GM21423 (cell line): ENCODE measurements around the gene ABI3.

ENCODE experiments used
- ATAC-seq: cut with Tn5 transposase; IDR thresholded peaks from one replicate; pipeline ENCODE4 v1.9.1; 2021; ENCODE audit warnings: mild to moderate bottlenecking, moderate library complexity; ENCODE audit not compliant: unreplicated experiment

Gene ABI3

DNA sequence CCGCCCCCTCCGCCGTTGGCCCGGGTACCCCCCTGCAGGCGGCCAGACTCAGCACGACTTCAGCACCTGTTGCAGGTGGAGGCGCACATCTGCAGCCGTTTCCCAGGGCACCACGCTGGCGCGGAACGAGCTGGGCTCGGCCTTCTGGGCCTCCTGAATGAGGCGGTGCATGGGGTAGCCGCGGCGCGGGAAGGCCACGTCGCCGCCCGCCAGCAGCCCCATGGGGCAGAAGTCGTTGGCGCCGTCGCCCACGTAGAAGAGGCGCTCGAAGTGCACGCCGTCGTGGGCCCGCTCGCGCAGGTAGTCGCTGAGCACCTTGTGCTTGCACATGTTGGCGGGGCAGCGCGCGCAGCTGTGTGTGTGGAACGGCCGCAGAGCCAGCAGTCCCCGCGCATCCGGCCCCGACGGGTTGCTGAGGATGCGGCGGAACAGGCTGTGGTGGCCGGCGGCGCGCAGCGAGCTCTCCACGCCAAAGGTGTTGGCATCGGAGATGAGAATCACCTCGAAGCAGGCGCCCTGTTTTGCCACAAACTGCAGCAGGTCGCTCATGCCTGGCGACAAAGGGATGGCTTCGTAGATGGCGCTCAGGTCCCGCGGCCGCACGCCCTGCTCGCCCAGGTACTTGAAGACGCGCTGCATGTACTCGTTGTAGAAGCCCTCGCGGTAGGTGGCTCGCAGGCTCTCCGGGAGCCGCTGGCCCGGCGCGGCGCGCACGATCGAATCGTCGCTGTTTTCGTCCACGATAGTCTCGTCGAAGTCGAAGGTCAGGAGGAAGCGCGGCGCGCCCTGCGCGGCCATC lies 13.9 kb downstream of the ABI3 start:
- ATAC-seq = no peak

DNA sequence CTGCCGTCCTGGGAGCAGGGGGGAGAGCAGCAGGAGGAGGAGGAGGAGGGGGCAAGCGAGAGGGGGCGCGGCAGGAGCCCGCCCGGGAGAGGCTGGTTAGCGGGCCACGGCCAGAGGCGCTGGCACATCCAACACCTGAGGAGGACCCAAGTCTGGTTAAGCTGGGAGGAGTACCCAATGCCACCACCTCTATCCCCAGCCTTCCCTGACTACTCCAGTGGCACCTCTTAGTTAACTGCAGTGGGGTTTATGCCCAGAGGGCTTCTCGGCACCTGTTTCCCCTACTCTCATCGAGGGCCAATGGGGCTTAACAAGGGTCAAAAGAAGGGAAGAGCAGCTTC lies 14.5 kb downstream of the ABI3 start:
- no peak for ATAC-seq

DNA sequence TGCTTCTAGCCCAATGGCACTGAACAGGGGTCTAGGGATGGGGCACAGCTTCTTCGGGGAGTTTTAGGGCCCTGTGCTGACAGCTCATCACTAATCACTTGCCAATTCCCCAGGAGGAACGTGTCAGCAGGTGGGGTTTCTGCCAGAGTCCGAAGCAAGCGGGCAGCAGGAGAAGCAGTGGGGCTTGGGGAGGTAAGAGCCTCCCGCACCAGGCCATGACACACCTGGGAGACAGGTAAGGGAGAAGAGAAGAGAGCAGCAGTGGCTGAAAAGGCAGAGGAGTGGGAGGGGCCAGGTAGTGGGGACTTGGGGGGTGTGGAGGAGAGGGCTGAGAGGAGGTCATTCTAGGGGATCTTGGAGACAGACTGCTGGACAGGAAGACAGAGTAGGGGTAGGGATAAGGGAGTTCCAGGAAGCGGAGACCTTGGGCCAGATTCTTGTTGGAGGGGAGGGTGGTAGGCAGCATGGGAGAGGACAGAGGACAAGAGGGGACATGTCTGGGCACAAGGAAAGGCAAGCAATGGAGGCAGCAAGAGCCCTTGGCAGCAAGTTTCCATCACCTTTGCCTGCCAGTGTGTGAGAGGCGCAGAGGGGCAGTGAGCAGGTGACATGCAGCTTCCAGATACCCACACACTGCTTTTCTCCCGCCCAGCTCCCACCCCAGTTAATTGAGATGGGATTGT lies 15.2 kb downstream of the ABI3 start:
- no peak for ATAC-seq

DNA sequence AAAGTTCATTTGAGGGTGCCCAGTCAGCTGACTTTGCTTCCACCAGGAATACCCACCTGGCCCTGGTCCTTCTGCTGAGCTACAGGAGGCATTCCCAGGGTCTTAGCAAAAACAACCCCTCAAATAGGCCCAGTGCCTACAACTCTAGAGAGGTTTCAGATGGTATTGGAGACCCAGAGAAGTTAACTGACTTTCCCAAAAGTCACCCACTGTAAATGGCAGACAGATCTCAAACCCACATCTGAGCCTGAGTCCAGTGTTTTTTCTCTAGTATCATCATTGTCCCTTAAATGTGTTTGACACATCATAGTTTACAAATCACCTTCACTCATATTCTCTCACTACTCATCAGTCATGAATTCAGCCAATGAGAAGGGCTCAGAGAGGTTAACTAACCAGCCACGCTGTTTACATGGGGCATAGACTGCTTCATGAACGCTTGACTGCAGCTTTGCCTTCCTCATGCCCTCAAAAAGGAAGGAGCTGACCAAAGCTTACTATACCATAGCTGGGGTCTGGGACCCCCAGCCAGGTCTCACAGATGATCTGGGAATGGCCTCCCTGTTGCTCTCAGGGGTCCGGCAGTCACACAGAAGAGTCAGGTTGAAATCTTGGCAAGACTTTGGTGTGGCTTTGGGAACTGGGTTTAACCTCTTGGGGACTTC lies 16.4 kb downstream of the ABI3 start:
- ATAC-seq = no peak

DNA sequence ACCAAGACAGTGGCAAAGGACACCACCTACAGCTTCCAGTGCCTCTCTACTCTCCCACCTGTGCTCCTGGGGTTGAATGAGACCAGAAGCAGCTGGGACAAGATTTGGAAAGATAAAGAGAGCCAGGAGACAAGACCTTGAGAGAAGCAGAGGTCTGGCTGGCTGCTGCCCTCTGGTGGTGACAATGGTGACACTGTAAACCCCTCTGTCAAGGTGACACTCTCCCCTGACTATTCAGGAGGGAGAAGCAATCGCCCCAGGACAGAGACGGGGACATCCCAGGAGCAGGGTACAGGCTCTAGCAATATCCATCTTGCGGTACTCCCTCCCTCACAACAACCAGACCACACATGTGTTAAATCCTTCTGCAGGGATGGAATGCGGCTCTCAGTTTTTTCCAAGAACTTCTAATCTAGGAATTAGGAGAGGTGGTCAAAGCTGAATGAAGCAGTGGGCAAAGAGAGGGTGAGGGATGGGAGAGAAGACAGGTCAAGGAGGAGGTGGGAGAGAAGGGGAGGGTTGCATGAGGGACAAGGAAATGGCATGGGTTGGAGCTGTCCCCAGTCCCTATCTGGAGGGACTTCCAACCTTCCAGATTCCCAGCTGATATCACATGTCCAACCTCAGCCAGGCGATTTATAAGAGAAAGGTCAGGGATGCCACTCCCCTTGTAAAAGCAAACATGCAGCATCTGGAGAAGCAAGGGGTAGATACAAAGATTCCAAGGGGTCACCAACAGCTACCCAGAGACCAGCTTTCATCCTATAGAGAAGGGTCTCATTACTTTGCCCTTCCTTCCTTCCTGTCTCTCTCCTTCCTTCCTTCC lies 17.1 kb downstream of the ABI3 start:
- no peak for ATAC-seq

DNA sequence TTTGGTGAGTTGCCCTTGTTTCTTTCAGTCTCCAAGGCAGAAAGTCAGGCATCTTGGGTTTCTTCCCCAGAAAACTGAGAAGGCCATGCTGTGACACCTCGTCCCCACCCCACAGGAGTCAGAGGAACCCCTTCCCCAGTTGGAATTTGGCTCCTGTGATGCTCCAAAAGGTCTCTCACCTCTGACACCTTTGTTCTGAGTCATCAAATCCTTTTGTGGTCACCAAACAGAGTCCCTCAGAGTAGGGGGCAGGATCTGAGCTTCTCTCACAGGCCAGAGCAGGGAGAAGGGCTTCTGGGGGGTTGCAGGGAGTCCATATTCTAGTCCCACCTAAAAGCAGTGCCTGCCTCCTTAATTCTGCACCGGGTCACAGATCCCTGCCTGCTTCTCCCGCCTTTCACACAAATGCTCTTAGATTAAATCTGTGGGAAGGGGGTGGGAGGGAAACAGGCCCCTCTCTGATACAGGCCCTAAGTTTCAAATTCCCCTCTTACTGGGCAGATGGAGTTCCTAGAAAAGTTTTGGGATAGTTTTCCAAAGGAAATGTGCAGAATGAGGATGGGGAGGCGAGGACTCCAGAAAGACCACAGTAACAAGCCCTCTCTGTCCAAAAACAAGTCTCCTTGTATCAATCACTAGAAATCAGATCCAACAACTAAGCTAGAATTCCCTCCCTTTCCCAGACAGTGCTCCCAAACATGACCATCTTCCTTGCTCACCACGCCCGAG lies 18.7 kb downstream of the ABI3 start:
- ATAC-seq = no peak

DNA sequence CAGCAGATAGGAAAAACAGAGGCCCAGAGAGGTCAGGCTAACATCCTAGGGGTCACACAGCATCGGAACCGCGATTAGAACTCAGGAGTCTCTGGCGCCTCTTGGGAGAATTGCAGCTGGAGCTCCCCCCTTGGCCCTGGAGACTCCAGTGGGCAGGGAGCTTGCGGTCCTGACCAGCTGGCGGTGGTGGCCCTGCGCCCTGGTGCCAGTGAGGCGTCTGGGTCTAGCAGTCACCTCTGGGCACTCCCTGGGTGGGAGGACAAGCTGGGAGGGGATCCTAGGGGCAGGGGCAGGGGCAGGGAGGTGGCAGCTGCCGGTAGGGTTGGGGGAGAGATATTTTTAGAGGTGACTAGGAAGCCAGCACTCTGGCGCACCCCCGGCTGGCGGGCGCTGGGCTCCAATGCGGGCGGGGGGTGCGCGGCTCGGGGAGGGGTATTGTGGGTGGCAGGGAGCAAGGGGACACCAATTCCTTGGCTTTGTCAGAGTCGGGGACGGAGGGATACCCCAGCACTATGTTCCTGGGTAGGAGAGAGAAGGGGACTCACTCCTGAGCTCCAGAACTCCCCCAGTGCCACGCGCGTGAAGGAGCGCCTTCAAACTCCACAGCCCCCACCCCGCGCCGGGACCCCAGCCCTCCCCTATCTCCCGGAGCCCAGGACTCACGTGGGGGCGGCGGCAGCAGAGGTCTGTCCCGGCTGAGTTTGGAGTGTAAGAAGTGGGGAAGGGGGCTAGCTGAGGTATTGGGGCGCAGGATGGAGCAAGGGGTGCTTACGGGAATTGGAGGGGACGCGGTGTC lies 19.5 kb downstream of the ABI3 start:
- no peak for ATAC-seq

DNA sequence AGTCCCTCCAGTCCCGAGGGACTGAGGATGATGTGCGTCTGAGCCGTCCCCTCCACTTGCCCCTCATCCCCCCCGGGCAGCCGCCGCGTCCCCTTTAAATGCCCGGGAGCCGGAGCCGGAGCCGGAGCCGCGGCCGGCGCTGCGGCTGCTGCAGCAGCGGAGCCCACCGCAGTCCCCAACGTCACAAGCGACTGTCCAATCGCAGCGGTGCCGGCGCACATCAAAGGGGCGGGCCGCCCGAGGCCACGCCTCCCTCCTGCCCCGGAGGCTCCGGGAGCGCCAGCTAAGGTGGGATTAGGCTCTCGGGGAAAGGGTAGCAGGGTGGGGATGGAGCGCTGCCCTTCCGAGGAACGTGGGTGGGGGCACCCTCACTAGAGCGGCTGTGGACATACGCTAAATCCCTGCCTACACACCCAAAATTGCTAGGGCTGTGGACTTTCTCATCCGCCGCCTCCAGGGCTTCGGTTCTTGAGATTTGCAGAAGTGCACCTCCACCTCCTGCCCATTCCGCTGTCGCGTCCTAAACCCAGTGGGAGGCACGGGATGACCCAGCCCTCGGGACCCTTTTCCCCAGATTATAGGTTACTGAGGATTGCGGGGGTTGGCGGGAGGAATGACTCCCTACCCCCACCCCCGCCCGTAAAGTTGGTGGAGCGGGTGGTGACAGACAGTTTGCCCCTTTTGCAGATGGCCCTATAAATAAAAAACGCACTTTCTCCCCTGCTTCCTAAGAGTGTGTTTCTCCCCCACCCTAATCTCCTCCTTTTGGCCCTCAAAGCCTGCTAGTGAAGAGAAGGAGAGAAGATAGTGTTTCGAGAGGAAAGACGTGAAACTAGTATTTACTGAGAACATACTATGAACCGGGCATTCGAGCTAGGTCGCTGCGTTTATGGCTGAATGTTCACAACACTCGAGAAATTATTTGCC lies 20.4 kb downstream of the ABI3 start, which contains the start of gene PHOSPHO1:
Gene PHOSPHO1 (minus strand): TSS at position 152 of the 927 bp plus-strand sequence. CDS start 4,096 bp downstream, outside the sequence.
- ATAC-seq = peak; percentile 70

DNA sequence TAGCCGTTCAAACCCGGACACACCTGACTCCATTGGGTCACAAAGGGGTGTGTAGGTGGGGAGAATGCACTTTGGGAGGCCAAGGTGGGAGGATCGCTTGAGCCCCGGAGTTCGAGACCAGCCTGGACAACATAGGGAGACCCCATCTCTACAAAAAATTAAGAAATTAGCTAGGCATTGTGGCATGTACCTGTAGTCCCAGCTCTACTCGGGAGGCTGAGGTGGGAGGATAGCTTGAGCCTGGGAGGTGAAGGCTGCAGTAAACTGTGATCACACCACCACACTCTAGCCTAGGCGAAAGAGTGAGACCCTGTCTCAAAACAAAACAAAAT lies 21.0 kb downstream of the ABI3 start:
- no peak for ATAC-seq

DNA sequence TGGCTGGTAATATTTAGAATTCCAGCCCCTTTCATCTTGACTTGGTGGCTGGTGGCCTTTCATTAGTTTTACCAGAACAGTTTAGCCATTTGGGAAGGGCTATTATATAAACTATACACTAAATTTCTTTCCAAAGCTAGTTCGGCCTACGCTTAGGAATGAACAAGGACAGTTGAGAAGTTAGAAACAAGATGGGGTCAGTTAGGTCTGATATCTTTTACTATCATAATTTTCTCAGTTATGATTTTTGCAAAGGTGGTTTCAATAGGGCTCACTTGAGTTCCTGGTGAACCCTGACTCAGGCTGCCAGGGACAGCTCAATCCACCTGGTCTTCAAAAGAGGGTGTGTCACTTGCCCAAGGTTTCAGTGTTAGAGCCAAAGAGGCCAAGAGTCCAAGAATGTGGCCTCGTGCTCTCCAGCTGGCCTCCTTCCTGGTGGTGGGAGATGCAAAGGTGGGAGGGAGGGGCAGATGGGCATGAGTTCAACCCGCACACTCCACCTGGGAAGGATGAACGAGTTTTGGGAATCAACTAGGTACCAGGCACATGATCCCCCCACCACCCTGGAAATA lies 24.1 kb downstream of the ABI3 start:
- ATAC-seq = no peak

DNA sequence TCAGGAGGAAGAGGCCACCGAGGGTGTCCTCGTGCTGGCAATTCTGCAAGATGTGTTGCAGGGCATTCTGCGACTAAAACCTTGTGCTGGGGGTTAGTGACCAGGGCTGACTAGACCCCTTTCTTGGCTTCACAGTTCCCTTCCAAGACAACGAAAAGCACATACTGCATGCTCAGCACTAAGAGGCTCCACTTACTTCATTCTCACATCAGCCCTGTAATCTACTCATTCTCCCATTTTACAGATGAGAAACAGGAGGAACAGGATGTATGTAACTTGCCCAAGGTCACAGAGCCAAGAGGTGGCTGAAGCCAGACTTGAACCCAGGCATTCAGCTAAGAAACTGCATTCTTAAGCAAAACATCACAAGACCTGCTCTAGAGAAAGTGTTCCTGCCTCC lies 25.4 kb downstream of the ABI3 start:
- ATAC-seq = no peak

DNA sequence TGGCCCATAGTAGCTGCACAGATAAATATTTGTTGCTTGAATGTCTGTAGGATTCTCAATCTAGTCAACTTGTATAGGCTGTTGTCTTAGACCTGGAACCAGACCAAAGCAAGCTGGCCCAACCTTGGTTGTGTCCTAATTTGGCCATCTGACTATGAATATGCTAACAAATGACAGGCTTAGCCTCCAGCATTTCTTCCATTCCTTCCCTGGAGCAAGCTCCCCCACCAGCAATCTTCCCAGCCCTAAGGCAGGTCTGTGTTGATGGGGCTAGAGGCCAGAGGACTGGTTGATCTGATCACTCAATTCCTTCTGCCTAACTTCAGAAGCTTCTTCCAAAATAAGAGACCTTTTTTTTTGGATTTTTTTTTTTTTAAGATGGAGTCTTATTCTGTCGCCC lies 29.5 kb downstream of the ABI3 start:
- no peak for ATAC-seq

DNA sequence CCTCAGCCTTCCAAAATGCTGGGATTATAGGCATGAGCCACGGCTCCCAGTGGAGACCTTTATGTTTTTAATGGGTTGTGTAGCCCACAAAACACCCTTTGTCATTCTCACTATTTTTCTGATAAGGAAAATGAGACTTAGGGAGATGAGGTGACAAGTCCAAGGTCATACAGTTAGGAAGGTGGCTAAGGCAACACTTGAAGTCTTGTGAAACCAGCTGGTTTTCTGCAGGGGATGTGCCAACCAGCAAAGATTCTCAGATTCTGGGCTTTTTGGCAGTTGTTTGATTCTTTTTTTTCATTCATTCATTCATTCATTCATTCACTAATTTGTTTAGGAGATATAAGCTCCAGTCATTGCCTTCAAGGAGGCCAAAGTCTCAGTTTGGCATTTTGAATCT lies 30.1 kb downstream of the ABI3 start:
- no peak for ATAC-seq

DNA sequence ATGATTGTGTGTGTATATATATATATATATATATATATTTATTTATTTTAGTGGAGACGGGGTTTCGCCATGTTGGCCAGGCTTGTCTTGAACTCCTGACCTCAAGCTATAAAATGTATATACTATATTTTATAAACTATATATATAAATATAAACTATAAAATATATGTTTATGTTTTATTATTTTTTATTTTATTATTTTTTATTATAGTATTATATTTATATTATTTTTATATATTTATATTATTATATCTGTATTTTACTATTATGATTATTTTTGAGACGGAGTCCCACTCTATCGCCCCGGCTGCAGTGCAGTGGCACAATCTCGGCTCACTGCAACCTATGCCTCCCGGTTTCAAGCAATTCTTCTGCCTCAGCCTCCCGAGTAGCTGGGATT lies 30.5 kb downstream of the ABI3 start:
- ATAC-seq = no peak

DNA sequence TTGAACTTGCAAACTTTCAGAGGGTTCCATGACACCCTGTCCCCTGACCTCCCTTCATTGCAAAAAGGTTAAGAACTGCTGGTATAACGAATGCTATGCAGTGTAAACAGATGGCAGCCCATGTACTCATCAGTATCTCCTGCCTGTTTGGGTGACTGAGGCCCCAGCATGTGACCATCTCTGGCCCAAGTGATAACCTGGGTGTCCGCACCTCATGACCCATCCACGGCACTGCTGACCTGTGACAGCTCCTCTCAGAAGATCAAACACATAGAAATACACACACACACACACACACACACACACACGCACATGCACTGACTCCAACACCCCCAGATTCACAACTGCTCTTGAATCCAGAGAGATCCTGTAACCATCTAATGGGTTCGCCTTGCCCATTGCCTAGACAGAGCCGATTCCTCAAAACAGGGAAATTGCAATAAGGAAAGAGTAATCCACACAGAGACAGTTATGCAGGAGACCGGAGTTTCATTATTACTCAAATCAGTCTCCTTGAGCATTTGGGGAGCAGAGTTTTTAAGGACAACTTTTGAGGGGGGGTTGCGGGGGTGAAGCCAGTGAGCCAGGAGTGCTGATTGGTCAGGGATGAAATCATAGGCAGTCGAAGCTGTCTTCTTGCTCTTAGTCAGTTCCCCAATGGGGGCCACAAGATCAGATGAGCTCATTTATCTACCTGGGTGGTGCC lies 31.3 kb downstream of the ABI3 start:
- no peak for ATAC-seq

DNA sequence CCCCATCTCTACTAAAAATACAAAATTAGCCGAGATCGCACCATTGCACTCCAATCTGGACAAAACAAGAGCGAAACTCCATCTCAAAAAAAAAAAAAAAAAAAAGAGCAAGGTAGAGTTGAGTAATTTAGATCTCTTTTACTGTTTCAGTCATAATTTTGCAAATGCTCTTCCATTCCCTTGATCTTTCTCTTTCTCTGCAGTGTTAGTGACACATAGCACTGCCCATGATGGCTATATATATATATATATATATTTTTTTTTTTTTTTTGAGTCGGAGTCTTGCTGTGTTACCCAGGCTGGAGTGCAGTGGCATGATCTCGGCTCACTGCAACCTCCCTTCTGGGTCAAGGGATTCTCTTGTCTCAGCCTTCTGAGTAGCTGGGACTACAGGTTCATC lies 32.3 kb downstream of the ABI3 start:
- no peak for ATAC-seq

DNA sequence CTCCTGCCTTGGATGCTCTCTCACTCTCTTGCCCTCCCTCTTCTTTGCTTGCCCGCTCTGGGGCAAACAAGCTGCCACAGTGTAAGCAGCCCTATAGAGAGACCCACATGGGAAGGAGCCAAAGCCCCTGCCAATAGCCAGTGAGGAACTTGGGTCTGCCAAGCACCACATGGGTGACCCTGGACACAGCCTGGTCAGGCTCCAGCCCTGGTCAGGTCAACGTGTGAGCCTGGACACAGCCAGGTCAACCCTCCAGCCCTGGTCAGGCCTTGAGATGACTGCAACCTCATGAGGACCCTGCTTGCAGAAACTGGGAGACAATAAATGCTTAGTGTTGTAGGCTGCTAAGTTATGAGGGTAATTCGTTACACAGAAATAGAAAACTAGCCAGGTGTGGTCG lies 34.3 kb downstream of the ABI3 start:
- ATAC-seq = no peak

DNA sequence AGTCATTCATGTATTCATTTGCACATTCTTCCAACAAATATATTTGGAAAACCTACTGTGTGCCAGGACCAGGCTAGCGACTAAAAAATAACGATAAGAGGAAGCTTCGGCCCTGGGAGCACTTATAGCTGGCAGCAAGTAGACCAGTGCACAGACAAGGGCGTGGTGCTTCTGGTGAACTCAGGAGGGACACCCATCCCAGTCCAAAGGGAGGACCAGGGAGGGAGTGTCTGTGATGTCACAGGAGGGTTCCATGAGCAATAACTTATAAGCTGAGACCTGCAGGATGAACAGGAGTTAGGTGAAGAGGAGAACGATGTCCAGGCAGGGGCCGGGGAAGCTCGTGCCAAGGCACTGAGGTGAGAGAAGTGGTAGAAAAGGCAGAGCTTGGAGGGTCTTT lies 37.4 kb downstream of the ABI3 start:
- ATAC-seq = no peak
